ENCODE measurements around the gene VAV1.
"Not testable (repeated sequence)": the region's sequence is repeated elsewhere in the genome, so short reads cannot be mapped to it uniquely, and the experiment has no call there.

Gene VAV1

DNA sequence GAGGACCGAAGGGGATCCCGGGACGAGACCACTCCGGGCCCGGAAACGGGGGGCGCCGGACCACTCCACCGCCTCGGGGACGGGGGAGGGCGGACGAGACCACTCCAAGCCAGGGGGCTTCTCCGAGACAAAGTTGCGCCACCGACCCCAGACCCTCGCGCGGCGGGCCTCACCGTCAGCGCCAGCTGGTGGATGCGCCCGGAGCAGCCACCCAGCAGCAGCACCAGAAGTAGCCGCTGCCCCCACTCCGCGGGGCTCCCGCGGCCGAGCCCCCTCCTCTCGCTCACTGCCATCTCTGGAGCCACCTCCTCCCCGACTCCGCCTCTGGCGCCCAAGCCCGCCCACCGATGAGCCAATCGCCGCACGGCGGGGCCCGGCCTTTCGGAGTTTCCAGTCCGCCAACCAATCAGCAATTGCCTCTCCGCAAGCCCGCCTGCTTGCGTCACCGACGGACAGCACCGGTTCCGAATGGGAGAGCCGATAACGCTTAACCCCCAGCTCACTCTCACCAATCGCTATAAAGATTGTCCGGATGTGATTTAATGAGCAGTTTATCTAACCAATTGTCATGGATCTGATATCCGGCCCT is 35.1 kb upstream of the VAV1 start, which contains the start of gene GPR108:
Gene GPR108 (minus strand): TSS at position 297 of the 589 bp plus-strand sequence. CDS start 4 bp downstream, at position 293.
- DNase-seq (ENCODE audit: low read depth, low spot score), result peak; percentile 100

DNA sequence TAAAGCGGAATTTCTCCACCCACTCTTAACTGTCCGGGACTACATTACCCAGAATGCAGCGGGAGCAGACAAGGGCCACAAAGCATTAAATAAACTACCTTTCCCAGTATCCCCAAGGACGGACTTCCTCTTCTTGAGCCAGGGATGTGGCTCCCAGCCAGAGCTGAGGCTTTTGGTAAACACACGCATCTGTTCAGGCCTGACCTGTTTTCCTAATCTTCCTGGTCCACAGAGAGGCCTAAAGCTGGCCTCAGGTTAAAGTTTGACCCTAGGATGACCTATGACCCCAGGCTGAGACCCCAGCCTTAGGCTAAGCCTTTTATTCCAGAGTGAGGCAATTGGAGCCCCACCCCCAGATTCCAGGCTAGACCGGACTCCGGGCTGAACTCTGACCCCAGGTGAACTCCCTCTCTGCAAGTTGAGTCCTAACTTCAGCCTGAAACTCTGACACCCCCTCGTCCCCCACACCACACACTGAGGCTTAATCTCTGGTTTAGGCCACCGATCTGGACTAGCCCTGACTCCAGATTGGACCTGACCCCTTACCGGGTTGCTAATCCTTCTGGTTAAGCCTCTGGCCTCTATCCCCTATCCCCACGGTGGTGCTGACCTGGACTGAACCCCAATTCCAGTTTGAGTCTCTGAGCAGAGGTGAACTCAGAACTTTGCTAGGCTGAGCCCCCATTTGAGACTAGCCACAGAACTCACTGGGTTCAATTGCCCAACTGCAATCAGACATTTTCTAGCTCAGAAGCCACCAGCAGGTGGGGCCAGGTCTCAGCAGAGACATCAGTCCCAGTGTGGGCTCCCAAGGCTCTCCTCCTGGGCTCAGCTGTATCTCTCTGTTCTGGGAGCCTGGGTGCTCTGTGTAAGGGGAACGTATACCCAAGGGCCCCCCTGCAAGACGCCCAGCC is 34.4 kb upstream of the VAV1 start:
- DNase-seq (ENCODE audit: low read depth, low spot score), result peak; percentile 92

GRCh38 chr19:6738787-6739389 is 33.6 kb upstream of the VAV1 start:
- DNase-seq (ENCODE audit: low read depth, low spot score), result peak; percentile 93

DNA sequence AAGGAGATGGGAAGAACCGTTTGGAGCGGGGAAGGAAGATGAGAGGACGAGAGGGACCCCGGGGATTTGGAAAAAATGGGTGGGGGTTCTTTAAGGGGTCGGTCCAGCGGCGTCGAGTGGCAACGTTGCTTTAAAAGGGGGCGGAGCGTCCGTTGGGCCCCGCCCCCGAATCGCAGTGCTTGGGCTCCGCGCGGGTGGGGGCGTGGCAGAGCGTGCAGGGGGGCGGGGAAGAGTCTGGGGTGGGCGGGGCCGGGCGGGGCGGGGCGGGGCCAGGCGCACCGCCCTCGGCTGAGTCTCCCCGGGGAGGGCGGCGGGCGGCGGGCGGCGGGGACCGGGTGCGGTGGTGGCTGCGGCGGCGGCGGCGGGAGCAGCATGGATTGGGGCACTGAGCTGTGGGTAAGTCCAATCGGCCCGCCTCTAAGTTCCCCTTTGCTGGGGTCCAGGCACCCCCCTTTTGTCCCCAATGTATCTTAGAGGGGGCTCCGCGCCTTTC is 33.1 kb upstream of the VAV1 start, which contains the start of gene TRIP10:
Gene TRIP10 (plus strand): TSS at position 291 of the 493 bp plus-strand sequence. CDS start 82 bp downstream, at position 373.
- DNase-seq (ENCODE audit: low read depth, low spot score), result peak; percentile 69

DNA sequence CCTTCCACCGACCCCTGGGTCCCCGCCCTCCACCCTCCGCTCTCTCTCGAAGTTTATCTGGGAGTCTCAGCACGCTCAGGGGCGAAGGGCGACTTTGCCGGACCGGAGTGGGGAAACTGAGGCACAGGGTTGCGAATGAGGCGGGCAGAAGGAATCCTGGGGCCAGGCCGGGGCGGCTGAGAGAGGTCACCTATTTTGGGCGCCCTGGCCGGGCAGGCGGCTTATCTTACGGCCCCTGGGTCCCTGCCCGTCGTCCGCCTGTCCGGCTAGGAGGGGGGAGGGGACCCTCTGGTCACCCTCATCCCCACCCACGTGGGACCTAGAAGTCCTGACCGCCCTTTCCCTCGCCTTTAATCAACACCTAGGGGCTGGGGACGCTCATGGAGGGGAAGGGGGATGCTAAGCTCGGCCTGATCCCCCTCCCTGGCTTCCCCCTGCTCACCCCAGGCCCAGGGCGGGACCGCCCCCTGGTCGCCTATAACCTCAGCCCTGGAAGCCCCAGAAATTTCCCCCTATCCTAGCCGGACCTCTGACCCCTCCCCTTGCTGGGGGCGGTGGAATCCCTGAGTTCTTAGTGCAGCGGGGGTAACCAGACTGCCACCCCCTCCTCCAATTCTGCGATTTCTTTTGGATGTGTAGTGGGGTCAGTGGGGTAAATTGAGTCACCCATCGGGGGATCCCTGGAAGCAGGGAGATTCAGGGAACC is 32.5 kb upstream of the VAV1 start:
- DNase-seq (ENCODE audit: low read depth, low spot score), result peak; percentile 65

DNA sequence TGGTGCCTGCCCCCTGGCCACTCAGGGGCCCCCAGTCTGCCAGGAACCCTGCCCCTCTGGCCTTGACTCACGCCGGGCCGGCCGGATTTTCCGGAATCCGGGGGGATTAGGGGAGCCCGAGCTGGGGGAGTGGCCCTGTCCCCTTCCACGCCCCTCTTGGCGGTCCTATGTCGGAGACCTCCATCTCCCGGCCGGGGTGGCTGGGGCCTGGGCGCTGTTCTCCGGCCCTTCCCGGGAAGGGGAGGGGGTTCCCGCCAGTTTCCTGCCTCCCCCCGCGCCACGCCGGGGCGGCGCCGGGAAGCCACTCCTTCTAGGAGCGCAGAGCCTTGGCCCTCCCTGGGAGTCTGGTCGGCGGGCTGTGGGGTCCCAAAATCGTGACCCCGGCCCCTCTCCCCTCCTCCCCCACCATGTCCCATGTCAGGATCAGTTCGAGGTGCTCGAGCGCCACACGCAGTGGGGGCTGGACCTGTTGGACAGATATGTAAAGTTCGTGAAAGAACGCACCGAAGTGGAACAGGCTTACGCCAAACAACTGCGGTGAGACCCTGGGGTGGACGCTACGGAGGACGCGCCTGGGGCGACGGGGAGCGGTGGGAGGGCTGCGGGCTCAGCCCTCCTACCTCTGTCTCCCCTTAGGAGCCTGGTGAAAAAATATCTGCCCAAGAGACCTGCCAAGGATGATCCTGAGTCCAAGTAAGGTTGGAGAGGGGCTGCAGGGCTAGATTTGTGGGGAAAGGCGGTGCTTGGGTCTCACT is 31.7 kb upstream of the VAV1 start:
- peak; percentile 67 for DNase-seq (ENCODE audit: low read depth, low spot score)

DNA sequence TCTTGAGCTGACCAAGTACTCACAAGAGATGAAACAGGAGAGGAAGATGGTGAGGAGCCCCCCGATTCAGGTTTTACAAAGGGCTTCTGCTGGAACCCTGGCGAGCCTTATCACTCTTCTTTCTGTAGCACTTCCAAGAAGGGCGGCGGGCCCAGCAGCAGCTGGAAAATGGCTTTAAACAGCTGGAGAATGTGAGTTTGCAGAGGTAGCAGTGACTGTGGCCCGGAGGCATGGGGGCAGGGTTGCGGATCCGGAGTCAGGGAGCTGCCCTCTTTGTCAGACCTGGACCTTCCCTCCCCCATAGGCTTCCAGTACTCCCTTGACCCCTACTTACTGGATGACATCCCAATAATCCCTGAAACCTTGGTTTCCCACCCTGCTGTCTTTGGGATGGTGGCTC is 29.4 kb upstream of the VAV1 start:
- peak; percentile 88 for DNase-seq (ENCODE audit: low read depth, low spot score)

GRCh38 chr19:6743714-6744380 is 28.7 kb upstream of the VAV1 start:
- peak; percentile 53 for DNase-seq (ENCODE audit: low read depth, low spot score)

- DNase-seq (ENCODE audit: low read depth, low spot score), result peak; percentile 75
Observed at GRCh38 chr19:6744381-6745301, 27.9 kb upstream of the VAV1 start.

DNA sequence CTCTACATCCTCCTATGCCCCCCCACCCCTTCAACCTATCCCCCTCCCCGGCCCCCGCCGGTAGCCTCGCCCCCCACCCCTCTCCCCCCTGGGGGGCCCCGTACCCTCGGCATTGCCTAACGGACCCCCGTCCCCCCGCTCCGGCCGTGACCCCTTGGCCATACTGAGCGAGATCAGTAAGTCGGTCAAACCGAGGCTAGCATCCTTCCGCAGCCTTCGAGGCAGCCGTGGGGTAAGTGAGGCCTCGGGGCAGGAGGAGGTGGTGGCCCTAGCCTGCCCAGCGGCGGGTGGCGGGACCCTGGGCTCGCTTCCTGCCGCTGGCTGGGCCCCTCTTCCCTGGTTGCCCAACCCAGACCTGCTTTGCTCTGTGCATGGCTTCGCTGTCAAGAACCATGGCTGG is 26.5 kb upstream of the VAV1 start:
- no peak for DNase-seq (ENCODE audit: low read depth, low spot score)

DNA sequence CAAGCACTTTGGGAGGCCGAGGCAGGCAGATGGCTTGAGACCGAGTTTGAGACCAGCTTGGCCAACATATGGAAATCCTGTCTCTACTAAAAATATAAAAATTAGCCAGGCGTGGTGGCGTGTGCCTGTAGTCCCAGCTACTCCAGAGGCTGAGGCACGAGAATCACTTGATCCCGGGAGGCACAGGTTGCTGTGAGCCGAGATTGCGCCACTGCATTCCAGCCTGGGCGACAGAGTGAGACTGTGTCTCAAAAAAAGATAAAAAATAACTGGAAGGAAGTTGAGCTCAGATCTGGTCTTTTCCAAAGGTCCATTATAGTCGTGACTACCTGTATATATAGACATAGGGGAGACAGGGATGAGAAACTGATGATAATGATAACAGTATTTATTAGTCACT is 24.0 kb upstream of the VAV1 start:
- not testable (repeated sequence) for DNase-seq (ENCODE audit: low read depth, low spot score)

DNA sequence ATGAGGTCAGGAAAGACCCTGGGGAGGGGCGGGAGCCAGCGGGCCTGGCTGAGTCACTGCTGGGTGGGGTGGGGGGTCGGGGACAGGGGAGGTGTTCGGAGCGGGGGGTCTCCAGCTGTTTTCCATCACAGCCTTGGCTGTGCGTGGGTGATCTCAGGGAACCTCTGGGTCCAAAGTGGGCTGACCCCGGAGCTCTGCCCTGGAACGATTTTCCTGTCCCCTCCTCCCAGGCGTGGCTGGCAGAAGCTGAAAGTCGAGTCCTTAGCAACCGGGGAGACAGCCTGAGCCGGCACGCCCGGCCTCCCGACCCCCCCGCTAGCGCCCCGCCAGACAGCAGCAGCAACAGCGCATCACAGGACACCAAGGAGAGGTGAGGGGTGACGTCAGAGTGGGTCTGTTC is 22.4 kb upstream of the VAV1 start:
- no peak for DNase-seq (ENCODE audit: low read depth, low spot score)

DNA sequence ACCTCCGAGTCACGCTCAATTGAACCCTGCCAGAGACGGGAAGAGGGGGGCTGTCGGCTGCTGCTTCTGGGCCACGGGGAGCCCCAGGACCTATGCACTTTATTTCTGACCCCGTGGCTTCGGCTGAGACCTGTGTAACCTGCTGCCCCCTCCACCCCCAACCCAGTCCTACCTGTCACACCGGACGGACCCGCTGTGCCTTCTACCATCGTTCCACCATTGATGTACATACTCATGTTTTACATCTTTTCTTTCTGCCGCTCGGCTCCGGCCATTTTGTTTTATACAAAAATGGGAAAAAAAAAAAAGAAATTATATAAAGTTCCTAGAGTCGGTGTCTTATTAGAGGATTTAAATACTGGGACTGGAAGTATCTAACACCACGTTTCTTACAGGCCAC is 21.3 kb upstream of the VAV1 start:
- DNase-seq (ENCODE audit: low read depth, low spot score), result no peak

- peak; percentile 92 for DNase-seq (ENCODE audit: low read depth, low spot score)
Observed at GRCh38 chr19:6752256-6753177, 20.0 kb upstream of the VAV1 start.

- peak; percentile 98 for DNase-seq (ENCODE audit: low read depth, low spot score)
Observed at GRCh38 chr19:6753178-6754031, 19.1 kb upstream of the VAV1 start.

DNA sequence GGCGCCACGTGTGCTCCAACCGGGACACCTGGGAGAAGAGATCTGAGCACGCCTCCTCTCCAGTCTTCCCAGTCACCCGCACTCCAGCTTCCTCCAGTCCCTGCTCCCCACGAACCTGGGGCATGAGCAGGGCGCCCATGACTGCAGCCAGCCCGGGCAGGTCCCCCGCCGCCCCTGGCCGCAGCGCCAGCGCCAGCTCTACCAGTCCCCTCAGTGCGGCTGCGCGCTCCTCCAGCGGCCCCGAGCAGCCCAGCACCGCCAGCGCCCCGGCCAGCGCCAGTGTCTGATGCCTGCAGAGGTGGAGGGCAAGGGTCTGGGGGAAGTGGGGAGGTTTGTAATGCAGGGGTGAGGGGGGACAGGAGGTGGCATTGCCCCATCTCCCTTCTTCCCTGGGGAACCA is 18.4 kb upstream of the VAV1 start:
- no peak for DNase-seq (ENCODE audit: low read depth, low spot score)
